Activated T-cell treated with anti-CD3 and anti-CD28 coated beads for 48 hours (primary cell): ENCODE results near the gene NFATC2.
"Not testable (repeated sequence)": the region's sequence is repeated elsewhere in the genome, so short reads cannot be mapped to it uniquely, and the experiment has no call there.

Experiments used
- DNase-seq: peaks from one replicate; pipeline ENCODE4 v3.0.0-alpha.2; 2020; ENCODE audit warnings: low read depth

NFATC2 gene

DNA sequence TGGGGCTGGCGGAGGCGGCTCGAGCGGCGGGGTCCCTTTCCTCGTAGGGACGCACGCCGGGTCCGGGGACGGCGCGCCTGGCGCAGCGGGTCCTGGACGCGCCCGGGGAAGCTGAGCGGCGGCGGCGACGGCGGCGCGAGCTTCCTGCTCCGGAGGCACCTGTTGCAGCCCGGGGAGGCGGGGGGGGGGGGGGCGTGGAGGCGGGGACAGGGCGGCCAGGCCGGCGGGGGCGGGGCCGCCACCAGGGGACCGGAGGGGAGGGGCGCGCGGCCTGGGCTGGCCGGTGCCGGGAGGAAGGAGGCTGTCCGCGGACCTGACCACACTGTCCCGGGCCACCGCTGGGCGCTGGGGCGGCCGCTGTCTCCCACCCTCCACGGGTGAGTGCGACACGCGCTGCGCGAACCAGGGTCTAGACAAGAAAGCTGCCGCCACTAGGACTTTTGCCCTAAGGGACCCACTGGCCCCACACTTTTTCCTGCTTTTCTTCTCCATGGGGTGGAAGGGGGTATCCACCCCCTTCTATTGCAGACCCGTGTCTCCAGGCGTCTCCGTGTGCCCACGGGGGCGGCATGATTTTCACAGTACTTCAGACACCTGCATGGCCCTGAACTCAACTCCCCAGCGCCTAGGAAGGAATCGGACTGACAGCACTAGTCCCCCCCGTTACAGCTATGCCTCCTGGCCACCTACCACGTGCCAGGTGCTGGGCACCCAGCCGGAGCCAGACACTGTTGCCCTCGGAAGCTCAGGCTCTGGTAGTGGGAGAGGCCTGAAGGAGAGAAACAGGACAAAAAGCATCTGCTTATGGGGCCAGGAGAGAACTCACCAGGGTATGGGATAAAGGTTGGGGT lies at the start of gene NFATC2:
Gene NFATC2, minus strand, starts transcription at position 149 of the 851 bp plus-strand sequence. CDS start 220 bp downstream, outside the sequence.
- DNase-seq = peak; percentile 49

DNA sequence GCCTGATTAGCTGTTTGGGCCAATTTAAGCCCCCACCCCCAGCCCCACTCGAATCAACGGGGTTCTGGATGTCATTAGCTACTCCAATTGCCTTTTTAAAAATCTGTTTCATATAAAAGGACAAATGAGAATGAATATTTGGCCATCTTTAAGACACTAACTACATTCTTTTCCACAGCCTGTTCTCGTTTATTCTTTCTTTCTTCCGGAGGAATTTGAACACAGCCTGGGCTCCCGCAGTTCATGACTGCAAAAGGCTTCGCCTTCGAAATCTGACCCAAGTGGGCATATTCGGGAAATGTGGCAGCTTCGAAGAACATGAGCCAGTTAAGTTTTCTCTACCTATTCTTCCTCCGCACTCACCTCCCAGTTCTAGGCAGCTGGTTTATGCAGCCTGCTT lies 49.4 kb upstream of the NFATC2 start:
- no peak for DNase-seq

DNA sequence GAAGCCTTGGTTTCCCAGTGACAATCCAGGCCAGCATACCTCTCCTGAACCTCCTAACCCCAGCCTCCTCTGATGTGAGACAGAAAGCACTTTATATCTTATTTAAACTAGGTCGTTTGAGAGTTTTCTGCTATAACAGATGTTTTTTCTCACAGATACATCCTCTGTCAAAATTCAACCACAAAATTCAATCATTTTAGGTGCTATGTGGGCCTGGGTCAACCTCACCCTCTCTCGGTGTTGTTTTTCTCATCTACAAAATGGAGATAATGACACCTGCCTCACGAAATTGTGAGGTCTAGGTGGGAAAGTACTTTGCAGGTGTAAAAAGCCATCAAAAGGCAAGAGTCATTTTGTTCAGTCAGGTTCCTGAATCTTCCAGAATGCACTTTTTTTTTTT lies 46.2 kb upstream of the NFATC2 start:
- no peak for DNase-seq

DNA sequence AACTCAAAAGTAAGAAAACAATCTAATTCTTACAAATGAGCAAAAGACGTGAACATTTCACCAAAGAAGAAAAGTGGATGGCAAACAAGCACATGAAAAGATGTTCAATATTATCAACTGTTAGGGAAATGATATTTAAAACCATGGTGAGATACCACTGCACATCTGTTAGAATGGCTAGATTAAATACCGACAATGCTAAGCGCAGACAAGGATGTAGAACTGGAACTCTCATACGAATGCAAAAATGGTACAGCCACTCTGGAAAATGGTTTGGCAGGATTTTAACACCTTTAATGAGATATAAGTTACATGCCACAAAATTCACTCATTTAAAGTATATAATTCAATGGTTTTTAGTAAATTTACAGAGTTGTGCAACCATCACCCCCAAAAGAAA lies 44.6 kb upstream of the NFATC2 start:
- DNase-seq = no peak

DNA sequence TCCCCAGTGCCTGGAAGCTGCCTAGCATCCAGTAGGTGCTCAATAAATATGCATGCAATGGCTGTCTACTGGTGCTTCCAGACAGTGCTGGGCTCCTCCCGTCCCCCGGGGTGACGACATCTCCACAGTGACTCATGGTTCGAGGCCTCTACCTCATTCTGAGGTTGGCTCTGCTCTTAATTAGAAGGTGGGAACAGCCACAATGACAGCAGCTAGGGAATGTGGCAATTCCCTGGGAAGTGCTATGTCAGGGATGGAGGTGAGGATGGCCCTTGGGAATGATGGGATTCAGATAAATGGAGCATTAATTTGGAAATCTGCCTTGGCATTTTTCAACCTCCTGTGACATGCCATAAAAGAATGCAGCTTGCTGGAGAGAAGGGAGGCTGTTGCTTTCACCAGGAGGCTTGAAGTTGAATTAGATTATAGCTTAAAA lies 43.5 kb upstream of the NFATC2 start:
- no peak for DNase-seq

DNA sequence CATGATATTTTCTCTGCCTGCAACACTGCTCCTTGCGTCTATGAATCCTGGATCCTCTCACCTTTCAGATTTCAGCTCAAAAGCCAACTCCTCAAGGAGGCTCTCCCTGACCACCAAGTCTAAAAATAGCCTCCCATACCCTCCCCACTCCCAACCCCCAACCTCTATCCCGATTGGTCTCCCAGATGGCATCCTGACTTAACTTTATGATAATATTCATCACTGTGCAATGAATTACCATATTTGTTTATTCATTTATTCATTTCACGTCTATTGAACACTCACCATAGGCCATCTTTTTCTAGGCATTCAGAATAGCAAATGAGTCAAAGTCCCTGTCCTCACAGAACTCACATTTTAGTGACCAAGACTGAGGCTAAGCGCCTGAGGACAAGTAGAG lies 42.6 kb upstream of the NFATC2 start:
- DNase-seq = no peak

DNA sequence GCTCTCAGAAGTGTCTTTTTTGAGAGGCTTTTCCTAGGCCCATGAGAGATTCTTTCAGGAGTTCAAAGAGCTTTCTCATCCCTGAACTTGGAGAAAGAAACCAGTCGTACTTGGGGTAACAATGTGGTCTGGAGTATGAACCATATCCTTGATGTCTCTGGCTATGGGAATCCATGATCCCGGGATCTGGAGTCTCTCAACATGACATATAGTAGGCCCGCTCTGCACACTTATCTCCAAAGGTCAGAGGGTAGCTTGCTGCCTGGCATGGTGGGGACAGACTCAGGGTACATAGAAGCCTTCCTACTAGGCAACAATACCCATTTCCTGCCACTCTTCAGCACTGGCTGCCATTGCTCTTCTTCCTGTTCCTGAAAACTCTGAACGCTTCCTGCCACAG lies 42.2 kb upstream of the NFATC2 start:
- DNase-seq = no peak

DNA sequence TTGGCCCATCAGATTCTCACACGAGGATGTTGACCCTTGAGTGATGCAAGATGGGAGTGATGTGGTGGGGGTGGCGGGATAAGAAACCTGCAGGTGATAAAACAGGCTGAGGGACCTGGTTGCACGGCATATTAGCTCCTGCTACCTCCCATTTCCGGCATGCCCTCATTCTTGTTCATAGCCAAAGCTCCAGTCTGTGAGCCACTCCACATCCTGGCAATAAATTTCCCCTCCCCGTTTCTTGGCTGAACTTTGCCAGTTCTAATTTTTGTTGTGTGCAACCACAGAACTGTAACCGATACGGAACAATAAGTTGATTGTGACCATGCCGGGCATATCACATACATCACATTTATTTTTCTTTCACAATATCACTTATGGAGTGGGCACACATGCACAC lies 41.6 kb upstream of the NFATC2 start:
- no peak for DNase-seq

DNA sequence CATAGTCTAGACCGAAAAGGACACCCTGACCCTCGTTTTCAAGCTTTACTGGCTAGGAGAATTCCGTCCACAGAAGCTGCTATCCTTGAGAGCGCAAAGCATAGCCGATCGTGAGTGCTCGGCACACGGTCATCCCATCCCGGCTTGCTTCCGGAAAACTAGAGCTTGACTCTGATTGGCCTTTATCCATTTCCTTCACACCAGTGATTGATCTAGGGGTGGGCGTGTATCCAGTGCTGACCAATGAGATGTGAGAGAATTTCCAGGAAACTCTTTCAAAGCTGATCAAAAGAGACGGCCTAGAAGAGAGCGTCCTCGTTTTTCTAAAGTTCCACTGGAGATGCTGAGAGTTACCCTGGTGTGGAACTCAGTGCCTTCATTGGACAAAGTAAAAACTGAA lies 41.0 kb upstream of the NFATC2 start:
- no peak for DNase-seq

DNA sequence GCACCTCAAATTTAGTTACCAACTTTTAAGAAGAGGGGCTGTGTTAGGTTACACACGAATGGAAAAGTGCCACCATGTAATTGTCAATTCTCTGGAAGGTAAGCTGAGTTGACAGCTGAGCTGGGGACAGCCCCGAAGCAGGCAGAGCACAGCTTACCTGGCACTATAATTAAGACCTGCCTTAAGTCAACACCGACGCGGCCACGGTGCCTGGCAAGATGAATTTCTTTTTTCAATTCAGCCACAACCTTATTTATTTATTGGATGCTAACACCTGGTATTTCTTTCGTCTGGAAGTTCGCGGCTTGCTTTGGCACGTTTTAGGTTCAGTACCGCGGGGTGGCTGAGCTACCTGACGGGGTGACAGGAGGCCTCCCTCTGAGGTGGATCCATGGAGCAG lies 40.6 kb upstream of the NFATC2 start:
- no peak for DNase-seq

DNA sequence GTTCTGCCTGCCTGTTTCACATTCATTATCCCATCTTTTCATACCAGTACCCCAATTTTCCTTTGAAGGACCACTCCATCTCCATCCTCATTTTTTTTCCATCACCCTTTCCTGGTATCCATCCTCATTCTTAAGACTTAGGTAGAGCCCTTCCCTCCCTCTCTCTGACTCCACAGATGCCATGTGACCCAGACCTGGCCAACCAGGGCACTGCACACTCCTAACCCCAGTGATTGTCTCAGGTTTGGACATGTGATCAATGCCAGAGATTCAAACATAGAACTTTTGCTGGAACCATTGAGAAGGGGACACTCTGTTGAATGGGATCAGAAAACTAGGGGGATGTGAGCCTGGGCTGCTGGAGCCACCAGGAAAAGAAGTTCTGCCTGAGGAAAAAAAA lies 39.1 kb upstream of the NFATC2 start:
- DNase-seq = no peak

DNA sequence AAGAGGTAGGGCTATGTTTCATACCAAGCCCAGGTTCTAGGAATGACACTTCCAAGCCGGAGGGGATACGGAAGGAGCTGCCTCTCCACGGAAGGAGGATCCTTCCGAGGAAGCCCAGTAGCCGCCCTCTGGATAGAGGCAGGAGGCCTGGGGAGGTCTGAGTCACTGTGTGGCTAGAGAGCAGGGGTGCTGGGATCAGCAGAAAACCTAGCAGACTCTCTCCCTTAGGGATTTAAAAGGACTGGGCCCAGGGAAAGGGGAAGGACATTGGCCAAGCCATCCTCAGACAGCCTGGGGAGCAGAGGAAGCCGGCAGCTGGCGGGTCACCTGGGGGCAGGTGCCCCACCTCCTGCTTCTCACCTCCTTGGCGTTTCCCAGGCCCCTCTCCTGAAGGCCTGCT lies 36.6 kb upstream of the NFATC2 start:
- DNase-seq = no peak

DNA sequence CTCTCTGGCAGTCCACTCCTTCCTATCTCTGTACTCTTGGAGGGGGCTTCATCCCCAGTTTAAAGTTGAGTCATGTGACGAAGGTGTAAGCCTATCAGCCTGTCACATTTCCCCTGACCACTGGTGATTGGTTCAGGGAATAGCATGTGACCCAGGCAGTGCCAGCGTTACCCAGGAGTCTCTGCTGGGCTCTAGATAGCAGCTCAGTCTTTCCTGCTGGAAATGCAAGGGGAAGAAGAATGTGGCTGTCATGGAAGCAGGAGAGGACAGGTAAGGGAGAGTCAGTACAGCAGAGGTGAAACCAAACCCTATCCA lies 35.6 kb upstream of the NFATC2 start:
- no peak for DNase-seq

DNA sequence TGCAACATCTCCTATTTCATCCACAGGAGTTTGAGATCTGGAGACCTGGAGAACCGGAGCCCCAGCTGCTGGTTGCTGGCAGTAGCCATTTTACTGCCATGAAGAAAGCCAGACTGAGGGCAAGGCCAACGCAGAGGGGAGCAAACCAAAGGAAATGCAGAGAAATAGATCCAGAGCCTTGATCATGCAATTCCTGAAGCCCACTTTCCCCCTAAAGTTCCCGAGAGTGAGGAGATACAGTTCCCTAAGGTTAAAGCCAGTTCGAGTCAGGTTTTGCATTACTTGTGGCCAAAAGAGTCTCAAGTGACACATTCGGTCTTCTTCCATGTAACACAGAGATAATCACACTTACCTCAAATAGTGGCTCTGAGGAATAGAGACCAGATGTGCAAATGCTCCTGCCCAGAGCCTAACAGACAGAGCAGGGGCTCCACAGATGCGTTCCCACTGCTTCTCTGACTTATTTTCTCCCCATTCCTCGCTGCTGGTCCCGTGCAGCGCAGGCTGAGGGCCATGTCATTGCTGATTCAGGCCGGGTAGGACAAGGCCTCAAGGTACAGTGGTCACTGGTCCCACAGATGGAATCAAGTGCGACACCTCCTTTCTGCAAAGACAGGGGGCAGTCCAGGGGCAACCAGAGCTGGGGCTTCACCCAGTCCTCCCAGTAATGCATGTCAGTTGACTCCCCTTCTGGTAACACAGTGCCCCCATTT lies 35.1 kb upstream of the NFATC2 start:
- DNase-seq = no peak

DNA sequence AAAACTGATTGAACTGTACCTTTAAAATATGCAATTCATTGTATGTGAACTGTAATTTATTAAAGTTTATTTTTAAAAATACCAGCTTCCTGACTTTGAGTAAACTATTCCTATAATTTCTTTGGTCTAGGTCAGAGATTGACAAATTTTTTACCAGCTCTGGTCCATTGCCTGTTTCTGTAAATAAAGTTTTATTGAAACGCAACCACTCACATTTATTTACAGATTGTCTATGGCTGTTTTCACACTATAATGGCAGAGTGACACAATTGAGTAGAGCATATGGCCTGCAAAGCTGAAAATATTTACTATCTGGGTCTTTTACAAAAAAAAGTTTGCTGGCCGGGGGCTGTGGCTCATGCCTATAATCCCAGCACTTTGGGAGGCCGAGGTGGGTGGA lies 33.0 kb upstream of the NFATC2 start:
- no peak for DNase-seq

DNA sequence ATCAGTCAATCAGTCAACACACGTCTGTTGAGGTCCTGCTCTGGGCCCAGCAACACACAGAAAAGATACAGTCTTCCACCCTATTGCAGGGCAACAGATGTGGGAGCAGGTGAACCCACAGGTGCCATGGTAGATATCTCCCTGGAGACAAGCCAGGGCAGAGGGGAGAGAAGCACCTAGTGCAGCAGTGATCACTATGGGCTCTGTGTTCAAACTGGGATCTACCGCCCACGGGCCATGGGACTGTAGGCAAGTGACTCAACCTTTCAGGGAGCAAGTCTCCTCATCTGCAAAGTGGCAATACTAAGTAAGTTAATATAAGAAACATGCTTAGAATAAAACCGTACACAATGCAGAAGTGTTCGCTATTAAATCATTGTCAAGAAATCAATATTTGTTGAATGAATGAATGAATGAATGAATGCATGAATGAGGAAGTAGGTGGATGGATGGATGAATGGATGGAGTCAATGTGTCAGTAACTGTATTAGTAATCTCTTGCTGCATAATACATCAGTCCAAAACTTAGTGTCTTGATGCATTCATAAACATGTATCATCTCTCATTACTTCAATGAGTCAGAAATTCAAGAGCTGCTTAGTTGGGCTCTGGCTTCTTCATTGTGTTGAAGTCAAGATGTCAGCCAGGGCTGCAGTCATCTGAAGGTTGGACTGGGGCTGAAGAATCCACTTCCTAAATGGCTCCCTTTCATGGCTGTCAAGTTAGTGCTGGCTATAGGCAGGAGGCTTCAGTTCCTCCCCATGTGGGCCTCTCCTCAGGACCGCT lies 31.9 kb upstream of the NFATC2 start:
- DNase-seq = peak; percentile 48

DNA sequence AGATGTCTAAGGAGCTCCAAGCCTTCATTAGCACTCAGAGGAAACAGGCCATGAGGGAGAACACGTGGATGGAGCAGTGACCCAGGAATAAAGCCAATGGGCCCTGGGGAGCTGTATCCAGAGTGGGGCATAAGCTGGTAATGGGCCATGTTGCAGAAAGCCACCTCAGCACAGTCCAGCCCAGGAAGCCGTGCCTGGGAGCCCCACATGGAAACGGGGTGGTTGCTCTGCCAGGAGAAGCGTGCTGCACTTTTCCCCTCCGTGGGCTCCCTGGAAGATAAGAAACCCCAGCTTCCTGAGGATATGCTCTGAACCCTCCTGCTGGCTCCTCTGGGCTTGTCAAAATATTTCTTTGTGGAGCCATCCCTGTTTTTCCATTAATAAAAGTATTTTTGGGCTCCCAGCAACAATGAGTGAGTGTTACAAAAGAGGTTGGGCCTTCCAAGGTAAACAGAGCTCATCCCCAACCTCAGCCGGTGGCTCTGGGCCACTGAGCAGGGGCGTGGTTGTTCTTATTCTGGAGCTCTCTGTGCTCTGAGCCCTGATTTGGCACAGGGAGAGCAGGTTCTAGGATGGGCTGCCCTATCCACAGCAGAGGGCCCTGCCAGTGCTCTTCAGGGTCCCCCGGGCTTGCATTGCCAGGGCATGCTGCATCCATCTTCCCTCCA lies 31.2 kb upstream of the NFATC2 start:
- DNase-seq = no peak

DNA sequence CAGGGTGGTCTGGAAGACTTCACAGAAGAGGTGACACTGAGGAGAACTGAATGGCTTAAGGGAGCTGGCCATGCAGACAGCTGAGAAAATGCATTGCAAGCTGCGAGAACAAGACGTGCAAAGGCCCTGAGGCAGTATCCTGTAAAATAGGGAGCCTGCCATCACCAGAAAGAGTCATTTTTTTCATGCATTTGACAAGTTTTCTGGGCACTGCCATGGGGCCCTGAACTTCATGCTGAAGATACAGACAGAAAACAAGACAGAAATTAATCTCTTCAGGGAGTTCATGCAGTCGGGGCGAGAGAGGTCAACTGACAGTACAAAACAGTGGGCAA lies 28.9 kb upstream of the NFATC2 start:
- DNase-seq = no peak

DNA sequence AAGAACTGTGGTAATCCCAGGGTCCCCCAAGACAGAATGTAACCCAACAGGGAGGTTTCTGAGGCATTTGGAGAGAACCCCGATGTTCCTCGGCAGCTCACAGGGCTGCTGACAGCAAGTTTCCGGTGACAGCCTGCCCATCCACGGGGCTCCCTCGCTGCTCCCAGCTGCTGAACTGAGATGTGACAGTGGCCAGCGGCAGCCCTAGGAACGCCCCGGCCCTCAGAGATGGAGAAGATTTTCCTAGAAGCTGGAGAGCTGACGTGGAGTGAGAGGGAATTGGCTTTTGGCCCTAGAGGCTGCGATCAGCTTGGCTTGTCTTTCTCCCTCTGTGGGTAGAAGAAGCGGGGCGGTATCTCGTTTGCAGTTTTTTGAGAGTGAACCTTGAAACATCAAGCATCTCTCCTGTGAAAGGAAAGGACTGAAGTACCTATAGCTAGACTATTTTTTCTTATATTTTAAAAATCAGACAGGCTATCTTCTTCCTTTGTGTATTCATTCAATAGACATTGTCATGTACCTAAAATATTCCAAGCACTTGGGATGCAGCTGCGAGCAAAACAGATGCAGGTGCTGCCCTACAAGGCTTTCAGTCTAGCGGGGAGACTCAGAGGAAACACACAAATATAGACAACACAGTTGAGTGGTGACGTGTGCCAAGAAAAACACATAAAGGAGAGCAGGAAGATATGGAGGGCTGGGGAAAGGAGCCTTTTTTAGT lies 28.4 kb upstream of the NFATC2 start:
- no peak for DNase-seq

DNA sequence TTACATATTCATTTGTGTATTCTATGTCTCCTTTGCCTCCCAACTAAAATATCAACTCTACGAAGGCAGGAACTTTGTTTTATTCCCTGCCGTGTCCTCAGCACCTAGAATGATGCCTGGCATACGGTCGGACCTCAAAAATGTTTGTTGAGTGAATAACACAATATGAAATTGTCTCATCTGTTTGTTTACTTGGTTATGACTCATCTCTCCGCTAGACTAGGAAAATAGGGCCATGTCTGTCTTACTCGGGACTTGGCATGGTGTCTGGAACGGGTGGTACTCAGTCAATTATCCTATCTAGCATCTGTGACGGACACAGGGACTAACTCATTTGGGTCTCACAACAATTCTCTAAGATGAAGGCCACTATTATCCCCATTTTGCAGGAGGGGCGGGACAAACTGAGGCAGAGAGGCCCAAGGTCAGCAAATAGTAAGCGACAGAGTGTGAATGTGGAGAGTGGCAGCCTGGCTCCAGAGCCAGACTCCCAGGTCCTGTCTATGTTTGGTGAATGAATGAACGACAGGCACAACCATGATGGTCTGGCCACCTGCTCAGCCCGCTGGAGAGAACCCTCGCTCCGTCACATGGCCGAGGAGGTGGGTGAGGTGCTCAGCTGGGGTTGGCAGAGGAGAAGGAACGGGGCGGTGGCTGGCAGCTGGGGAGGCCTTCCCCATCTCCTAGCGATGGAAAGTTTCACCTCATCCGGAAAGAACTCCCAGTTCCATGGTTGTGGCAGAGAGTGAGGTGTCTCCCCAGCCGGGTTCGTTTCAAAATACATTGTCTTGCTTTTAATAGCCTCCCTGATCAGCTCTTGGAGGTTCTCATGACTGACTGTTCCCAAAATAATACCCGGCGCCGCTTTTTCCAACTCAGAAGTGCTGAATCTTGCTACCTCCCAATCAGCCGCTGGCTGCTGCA lies 27.6 kb upstream of the NFATC2 start:
- DNase-seq = no peak

DNA sequence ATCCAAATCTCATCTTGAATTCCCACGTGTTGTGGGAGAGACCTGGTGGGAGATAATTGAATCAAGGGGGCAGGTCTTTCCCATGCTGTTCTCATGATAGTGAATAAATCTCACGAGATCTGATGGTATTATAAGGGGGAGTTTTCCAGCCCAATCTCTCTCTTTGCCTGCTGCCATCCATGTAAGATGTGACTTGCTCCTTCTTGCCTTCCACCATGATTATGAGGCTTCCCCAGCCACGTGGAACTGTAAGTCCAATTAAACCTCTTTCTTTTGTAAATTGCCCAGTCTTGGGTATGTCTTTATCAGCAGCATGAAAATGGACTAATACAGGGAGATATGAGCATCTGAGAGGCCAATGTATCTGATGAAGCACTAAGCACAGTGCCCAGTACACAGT lies 26.0 kb upstream of the NFATC2 start:
- DNase-seq = not testable (repeated sequence)
